Tibial artery (tissue), 4 donors: ENCODE data around the gene HLX.

Experiments
- DNase-seq, 2 donors: peaks; one replicate each; pipeline ENCODE4 v3.0.0-alpha.2; 2019
- H3K27ac ChIP-seq, 2 donors: fragments of 200-600 bp; sonication (generic) in 1 of 2; 1 replicate in 1 of 2; 2 replicates in 1 of 2; pipeline ENCODE4 v1.5.1; 2018 to 2019; ENCODE audit warnings: mild to moderate bottlenecking in 1 of 2
- H3K27me3 ChIP-seq, 2 donors: fragments of 200-600 bp; sonication (generic) in 1 of 2; one replicate each; pipeline versions ENCODE4 v1.5.1 to v1.6.0; 2016 to 2019
- H3K36me3 ChIP-seq, 3 donors: fragments of 200-600 bp; sonication (generic) in 2 of 3; one replicate each; pipeline ENCODE4 v1.5.1; 2016 to 2019; ENCODE audit warnings: mild to moderate bottlenecking in 2 of 3
- H3K4me1 ChIP-seq, 4 donors: fragments of 200-600 bp; sonication (generic) in 2 of 4; 1 replicate in 3 of 4; 2 replicates in 1 of 4; pipeline ENCODE4 v1.5.1; 2016 to 2019
- H3K4me3 ChIP-seq, 2 donors: fragments of 200-600 bp; sonication (generic) in 1 of 2; 1 replicate in 1 of 2; 2 replicates in 1 of 2; pipeline ENCODE4 v1.5.1; 2018 to 2019; ENCODE audit warnings: mild to moderate bottlenecking in 2 of 2
- H3K9me3 ChIP-seq, 3 donors: fragments of 200-600 bp; sonication (generic) in 1 of 3; one replicate each; pipeline ENCODE4 v1.5.1; 2016 to 2019
- intact Hi-C: fragments of 100-400 bp; cut with DNase I; formaldehyde crosslinking; loops from one replicate; pipeline ENCODE4 v1.15.0; 2023; ENCODE audit warnings: low total_unique reads
- TF ChIP-seq, protein P1 (sequence below), 2 experiments: fragments of 200-600 bp in 1 of 2; fragments of 450-650 bp in 1 of 2; IDR thresholded peaks; one replicate each; pipeline ENCODE4 v1.5.1; 2017 to 2019; ENCODE audit warnings: antibody characterized with exemption in 2 of 2, mild to moderate bottlenecking in 1 of 2, moderate library complexity in 1 of 2

HLX gene

DNA sequence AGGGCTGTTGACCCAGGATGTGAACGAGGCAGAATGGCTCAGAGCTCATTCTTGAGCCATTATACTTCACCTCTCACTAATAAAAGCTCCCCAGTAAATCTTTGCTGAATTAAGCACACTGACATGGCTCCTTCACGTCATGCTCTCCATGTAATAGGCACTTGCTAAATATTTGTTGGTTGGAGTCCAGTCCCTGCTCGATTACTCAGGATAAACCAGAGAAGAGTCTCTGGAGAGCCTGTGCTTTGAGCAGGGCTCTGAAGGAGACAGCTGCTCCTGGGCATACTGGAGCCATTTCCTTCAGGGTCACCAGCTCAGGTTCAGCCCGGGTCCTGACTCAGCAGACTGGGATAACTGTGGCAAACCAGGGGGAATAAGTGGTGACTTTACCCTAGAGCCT lies 46.9 kb downstream of the HLX start:
- H3K36me3 ChIP-seq = no peaks in the 10 kb centered on the region
- H3K4me1 ChIP-seq = no peaks in the 10 kb centered on the region
- H3K27ac ChIP-seq = no peak overlapping the region
- no peak for DNase-seq
- H3K27me3 ChIP-seq = no peaks in the 10 kb centered on the region
- intact Hi-C loops = no loop called here
- no peak overlapping the region for H3K4me3 ChIP-seq
- H3K9me3 ChIP-seq = no peaks in the 10 kb centered on the region
- TF ChIP-seq, protein P1, sequence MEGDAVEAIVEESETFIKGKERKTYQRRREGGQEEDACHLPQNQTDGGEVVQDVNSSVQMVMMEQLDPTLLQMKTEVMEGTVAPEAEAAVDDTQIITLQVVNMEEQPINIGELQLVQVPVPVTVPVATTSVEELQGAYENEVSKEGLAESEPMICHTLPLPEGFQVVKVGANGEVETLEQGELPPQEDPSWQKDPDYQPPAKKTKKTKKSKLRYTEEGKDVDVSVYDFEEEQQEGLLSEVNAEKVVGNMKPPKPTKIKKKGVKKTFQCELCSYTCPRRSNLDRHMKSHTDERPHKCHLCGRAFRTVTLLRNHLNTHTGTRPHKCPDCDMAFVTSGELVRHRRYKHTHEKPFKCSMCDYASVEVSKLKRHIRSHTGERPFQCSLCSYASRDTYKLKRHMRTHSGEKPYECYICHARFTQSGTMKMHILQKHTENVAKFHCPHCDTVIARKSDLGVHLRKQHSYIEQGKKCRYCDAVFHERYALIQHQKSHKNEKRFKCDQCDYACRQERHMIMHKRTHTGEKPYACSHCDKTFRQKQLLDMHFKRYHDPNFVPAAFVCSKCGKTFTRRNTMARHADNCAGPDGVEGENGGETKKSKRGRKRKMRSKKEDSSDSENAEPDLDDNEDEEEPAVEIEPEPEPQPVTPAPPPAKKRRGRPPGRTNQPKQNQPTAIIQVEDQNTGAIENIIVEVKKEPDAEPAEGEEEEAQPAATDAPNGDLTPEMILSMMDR (IDR thresholded peaks at IDR 0.05) = no peak

DNA sequence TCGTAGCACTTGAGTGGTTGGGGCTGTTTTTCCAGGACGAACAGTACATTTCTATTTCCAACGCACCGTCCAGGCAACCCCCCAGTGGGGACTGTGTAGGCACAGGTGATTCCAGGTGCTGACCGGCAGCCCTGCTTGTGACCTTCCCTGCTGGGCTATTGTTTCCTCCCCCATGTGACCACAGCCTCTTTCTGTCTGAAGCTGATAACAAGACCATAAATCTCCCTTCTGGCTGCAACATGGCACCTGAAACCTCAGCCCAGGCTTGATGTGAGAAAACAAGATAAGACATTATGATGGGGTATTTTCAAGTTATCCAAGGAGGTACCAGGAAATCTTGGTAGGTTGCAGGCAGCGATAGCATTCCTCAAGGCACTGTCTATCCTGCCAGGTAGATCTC lies 48.2 kb downstream of the HLX start:
- TF ChIP-seq, protein P1 (IDR thresholded peaks at IDR 0.05) = no peak
- H3K9me3 ChIP-seq = no peaks in the 10 kb centered on the region
- no peaks in the 10 kb centered on the region for H3K27me3 ChIP-seq
- no peak for DNase-seq
- intact Hi-C loops = no loop called here
- no peaks in the 10 kb centered on the region for H3K36me3 ChIP-seq
- H3K27ac ChIP-seq = no peak overlapping the region
- no peaks in the 10 kb centered on the region for H3K4me1 ChIP-seq
- no peak overlapping the region for H3K4me3 ChIP-seq

DNA sequence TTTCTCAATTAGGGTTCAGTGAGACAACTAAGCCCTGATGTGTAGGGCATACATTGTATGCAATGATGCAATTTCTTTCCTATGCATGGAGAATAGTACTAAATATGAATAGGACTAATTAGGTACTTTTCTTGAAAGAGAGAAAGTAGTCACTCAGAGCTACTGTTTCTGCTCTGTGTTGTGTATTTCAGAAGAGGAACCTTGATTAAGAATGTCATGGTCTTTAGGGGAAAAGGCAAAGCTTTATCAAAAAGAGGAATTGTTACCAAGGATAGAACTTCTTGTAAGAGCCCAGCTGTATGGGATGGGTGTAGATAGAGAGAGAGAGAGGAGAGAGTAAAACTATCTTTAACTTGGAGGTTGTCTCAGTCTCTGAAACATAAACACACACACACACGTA lies 49.1 kb downstream of the HLX start:
- DNase-seq = no peak
- TF ChIP-seq, protein P1 (IDR thresholded peaks at IDR 0.05) = no peak
- Histone ChIP-seq H3K4me1 (no peaks in the 10 kb centered on the region), H3K9me3 (no peaks in the 10 kb centered on the region), H3K27ac (no peak overlapping the region), H3K27me3 (no peaks in the 10 kb centered on the region), H3K4me3 (no peak overlapping the region), H3K36me3 (no peaks in the 10 kb centered on the region)
- intact Hi-C loops = no loop called here

DNA sequence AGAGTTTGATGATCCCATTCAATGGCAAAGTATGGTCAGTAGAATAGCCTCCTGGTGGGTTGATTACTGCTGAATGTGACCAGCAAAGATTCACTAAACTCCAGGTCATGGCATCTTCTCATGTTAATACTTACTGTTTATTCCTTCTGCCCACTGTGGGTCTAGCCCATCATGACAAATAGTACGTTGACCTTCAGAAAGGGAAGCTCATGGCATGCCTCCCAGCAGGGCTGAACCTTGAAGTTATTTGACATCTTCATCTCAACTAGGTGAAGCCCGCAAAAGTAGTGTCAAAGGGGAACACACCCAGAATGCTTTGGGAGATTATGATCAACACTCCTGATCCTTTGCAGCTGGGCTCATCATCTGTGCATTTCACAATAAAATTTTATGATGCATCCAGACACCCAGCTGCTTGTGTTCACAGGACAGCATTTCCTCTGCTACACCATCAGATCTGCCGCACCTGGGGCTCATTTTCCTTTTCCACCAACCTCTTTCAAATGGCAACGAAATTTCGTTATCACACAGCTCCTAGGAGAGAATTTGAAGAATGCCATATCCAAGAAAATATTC lies 49.6 kb downstream of the HLX start:
- H3K27ac ChIP-seq = no peak overlapping the region
- no peaks in the 10 kb centered on the region for H3K9me3 ChIP-seq
- no peak for DNase-seq
- no peak overlapping the region for H3K4me3 ChIP-seq
- H3K4me1 ChIP-seq = no peaks in the 10 kb centered on the region
- TF ChIP-seq, protein P1 (IDR thresholded peaks at IDR 0.05) = no peak
- intact Hi-C loops = no loop called here
- H3K36me3 ChIP-seq = no peaks in the 10 kb centered on the region
- H3K27me3 ChIP-seq = no peaks in the 10 kb centered on the region

DNA sequence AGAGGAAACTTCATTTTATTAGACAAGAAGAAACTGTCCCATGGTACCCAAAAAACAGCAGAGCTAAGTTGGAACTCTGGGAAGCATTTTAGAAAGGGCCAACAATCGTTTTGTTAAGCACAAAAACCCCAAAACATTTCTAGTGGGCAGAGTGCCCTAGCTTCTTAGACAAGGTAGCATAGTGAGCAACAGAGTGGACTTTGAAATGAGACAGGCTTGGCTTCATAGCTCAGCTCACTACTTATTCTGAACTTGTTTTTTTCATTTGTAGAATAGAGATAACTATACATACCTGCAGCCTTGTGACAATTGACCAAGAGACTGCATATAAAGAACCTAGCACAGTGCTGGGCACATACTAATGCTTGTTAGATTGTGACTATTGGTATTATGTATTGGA lies 50.1 kb downstream of the HLX start:
- Histone ChIP-seq H3K9me3 (no peaks in the 10 kb centered on the region), H3K27me3 (no peaks in the 10 kb centered on the region), H3K27ac (no peak overlapping the region), H3K4me3 (no peak overlapping the region), H3K4me1 (no peaks in the 10 kb centered on the region), H3K36me3 (no peaks in the 10 kb centered on the region)
- DNase-seq = no peak
- TF ChIP-seq, protein P1 (IDR thresholded peaks at IDR 0.05) = no peak
- intact Hi-C loops = no loop called here
